ELF-1 (cell line): ENCODE measurements around the gene TMEM176A.
"Not testable (repeated sequence)": the region's sequence is repeated elsewhere in the genome, so short reads cannot be mapped to it uniquely, and the experiment has no call there.

ENCODE experiments used
- DNase-seq: peaks from one replicate; pipeline ENCODE4 v3.0.0-alpha.2; 2016; ENCODE audit warnings: low read depth, low spot score

TMEM176A gene, protein sequence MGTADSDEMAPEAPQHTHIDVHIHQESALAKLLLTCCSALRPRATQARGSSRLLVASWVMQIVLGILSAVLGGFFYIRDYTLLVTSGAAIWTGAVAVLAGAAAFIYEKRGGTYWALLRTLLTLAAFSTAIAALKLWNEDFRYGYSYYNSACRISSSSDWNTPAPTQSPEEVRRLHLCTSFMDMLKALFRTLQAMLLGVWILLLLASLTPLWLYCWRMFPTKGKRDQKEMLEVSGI

DNA sequence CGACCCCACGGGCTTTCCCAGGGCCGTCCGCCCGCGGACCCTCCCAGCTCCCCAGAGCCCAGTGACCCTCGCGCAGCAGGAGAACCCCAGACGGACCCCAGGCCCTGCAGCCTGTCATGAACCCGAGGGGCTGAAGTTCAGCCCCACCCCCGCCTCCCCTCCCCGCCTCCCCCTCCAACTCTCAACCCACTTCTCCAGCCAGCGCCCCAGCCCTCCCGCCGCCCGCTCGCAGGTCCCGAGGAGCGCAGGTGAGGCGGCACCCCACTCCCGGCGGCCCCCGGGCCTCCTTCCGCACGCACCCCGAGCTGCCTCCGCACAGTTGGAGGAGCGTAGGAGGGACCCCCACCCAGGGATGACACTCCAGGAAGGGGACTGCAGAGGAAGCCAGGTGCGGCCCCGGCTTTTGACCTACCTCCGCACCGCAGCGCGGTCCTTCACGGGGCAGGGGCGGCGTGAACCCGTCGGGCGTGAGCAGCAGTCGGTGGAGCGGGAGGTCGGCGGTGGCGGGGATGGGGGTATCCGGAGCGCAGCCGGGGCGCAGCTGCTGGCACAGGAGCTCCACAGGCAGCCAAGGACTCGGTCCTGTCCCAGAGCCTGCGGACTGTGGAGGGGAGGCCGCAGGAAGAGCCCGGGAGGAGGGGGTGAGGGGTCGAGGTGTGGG is at the start of gene TMEM176A:
Gene TMEM176A (plus strand): TSS at position 189 of the 661 bp plus-strand sequence. CDS start 782 bp downstream, outside the sequence.
- DNase-seq: no peak

DNA sequence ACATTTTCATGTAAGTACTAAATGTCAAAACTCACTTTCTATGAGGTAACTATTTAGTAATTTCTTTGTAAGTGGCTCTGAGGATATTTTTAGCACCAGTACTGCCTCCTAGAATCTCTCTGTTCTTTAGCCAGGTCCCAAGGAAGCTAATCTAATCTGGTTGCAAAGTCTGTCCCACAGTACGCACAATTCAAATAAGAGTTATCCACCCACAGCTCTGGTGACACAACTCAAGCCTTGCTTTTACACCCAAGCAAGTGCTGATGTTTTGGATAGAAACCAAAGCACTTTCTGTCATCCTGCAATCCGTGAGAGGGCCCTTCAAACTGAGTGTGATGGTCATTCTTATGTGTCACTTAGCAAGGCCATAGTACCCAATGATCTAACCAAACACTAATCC is 48.9 kb upstream of the TMEM176A start:
- DNase-seq: no peak

DNA sequence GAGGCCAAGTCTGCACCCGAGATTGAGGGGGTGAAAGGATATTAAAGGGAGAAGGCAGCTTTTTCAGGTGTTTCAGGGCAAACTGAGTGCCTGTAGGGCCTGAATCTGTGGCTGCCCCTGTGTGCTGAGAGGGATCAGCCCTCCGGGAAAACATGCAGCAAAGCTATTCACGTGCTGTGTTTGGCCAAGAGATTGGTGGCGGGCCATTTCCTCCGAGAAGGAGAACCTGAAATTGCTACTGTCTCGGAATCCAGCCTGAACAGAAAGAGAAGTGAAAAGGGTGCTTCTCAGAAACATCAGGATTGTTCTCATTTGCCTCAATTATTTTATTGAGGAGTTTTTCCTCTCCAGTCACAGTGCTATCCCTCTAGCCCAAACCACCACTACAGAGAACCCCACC is 47.3 kb upstream of the TMEM176A start:
- no peak for DNase-seq

DNA sequence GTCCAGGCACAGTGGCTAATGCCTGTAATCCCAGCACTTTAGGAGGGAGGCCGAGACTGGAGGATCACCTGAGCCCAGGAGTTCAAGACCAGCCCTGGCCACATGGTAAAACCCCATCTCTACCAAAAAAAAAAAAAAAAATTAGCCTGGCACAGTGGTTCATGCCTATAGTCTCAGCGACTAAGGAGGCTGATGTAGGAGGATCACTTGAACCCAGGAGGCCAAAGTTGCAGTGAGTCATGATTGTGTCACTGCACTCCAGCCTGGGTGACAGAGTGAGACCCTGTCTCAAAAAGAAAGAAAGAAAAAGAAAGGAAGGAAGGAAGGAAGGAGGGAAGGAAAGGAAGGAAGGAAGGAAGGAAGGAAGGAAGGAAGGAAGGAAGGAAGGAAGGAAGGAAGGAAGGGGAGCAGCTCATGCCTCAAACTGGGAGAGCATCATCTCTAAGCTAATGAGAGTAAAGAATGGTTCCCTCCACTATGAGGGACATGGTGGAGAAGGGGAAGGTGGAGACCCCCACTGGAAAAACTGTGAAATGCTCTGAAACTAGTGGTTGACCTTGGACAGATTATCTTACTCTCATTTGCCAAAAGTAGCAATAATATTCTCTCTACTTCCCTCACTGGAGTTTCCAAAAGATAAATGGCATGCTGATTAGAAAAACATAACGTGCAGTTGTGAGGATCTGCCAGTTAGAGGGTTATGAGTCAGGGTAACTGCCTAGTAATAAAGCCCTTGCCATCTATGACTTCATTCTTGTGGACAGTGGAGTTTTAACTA is 46.6 kb upstream of the TMEM176A start:
- DNase-seq: peak; percentile 9

- DNase-seq: no peak
Measured at GRCh38 chr7:150754951-150755350, 45.6 kb upstream of the TMEM176A start.

GRCh38 chr7:150755473-150756099 is 45.0 kb upstream of the TMEM176A start:
- DNase-seq: no peak

GRCh38 chr7:150756166-150756565 is 44.4 kb upstream of the TMEM176A start:
- no peak for DNase-seq

GRCh38 chr7:150756858-150757257 is 43.7 kb upstream of the TMEM176A start:
- DNase-seq: no peak

- DNase-seq: no peak
Measured at GRCh38 chr7:150759479-150759878, 41.1 kb upstream of the TMEM176A start.

DNA sequence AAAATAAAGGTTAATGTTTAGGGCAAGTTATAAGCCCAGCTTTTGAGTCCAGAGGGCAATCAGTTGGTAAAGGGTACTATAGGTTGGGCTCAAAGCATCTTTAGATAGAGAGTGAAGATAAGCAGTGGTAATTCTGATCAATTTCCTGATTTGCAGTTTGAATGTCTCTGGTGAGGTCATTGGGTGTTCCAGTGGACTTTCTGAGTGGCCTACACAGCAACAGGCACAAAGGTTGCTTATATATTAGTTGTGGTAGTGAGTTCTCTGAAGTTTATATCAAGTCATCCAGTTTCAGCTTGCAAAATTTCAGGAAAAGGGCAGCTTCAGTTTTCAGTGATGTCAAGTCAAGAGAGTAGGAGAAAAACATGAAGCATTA is 34.2 kb upstream of the TMEM176A start:
- no peak for DNase-seq

GRCh38 chr7:150769768-150770167 is 30.8 kb upstream of the TMEM176A start:
- no peak for DNase-seq

DNA sequence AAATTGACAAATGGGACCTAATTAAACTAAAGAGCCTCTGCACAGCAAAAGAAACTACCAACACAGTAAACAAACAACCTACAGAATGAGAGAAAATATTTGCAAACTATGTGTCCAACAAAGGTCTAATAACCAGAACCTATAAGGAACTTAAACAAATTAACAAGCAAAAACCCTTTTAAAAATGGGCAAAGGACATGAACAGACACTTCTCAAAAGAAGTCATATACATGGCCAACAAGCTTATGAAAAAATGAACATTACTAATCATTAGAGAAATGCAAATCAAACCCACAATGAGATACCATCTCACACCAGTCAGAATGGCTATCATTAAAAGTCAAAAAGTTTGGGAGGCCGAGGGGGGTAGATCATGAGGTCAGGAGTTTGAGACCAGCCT is 26.4 kb upstream of the TMEM176A start:
- not testable (repeated sequence) for DNase-seq

GRCh38 chr7:150778014-150778737 is 22.4 kb upstream of the TMEM176A start:
- no peak for DNase-seq

GRCh38 chr7:150778738-150779301 is 21.7 kb upstream of the TMEM176A start:
- DNase-seq: peak; percentile 73

DNA sequence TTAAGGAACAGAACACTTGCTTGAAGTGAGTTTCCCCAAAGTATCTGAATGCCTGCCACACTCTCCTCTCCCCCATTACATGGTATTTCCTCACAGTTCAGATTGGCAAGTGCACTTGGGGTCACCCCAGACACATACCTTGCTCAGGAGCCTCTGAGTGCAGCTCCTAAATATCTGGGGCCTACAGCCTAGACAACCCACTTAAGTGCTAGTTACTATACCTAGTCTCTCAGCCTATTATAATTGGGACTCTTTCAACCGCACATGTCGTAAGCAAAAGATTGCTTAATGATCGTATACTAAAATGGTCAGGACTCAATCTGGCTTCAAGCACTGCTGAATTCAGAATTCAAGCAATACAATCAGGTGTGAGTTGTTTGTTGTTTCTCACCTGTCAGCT is 20.3 kb upstream of the TMEM176A start:
- DNase-seq: no peak

GRCh38 chr7:150781103-150781502 is 19.5 kb upstream of the TMEM176A start:
- no peak for DNase-seq

- DNase-seq: no peak
Measured at GRCh38 chr7:150781961-150782360, 18.6 kb upstream of the TMEM176A start.

DNA sequence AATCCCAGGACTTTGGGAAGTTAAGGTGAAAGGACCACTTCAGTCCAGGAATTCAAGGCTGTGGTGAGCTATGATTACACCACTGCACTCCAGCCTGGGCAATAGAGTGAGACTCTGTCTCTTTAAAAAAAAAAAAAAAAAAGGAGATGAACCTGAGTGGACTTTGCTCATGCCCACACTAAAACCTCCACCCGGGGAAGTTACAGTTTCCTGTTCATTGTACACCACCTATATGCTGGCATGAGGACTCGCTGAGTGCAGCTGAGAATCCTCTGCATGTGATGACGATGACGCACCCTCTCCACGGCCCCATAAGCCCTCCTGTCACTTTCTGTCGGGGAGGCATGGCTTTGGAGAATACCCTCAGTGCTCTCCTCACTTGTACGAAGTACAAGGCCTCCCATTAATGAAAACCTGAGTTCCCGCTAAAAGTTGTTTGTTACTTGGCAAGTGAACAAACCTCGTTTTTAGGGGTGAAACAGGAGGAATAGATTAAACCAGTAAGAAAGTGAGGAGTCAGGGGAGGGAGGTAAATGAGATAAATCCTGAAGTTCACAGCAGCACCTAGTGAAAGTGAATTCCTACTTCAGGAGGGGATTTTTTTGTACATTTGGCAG is 16.3 kb upstream of the TMEM176A start:
- no peak for DNase-seq

DNA sequence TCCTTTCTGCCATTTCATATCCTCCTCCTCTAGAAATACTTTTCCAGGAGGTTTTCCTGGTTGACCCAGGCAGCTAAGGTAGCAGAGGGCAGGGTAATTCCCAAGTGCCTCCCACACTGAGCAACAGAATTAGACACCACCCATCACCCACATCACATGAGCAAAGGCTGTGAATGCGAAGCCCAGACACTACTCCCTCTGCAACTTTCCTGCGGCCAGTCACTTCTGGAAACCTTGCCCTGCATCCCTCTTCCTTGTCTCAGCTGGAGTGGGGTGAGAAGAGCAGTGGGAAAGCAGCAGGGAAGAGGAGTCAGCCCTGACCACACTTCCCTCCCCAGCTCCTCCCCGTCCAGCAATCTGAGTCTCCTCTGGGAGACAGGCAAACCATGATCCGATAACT is 15.6 kb upstream of the TMEM176A start:
- DNase-seq: no peak

GRCh38 chr7:150787321-150788281 is 13.0 kb upstream of the TMEM176A start:
- DNase-seq: no peak
